ENCODE data around the gene WRAP53.

WRAP53 gene

DNA sequence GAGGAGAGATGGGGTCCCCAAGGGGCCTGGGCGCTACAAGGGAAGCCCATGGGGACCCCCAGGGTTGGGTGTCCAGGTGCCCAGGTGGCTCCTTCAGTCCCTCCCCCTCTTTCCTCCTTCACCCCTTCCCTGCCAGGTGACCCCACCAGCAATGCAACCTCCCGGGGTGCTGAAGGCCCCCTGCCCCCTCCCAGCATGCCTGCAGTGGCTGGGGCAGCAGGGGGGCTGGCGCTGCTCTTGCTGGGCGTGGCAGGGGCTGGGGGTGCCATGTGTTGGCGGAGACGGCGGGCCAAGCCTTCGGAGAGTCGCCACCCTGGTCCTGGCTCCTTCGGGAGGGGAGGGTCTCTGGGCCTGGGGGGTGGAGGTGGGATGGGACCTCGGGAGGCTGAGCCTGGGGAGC is 20.8 kb downstream of the WRAP53 start:
- DNase-seq (ENCODE audit: low spot score): no peak

DNA sequence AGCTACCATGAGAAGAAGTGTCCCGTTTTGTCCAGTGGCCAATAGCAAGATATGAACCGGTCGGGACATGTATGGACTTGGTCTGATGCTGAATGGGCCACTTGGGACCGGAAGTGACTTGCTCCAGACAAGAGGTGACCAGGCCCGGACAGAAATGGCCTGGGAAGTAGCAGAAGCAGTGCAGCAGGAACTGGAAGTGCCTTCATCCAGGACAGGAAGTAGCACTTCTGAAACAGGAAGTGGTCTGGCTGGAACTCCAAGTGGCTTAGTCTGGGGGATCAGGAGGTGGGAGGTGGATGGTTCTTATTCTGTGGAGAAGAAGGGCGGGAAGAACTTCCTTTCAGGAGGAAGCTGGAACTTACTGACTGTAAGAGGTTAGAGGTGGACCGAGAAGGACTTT is 22.0 kb downstream of the WRAP53 start:
- no peak for DNase-seq (ENCODE audit: low spot score)

DNA sequence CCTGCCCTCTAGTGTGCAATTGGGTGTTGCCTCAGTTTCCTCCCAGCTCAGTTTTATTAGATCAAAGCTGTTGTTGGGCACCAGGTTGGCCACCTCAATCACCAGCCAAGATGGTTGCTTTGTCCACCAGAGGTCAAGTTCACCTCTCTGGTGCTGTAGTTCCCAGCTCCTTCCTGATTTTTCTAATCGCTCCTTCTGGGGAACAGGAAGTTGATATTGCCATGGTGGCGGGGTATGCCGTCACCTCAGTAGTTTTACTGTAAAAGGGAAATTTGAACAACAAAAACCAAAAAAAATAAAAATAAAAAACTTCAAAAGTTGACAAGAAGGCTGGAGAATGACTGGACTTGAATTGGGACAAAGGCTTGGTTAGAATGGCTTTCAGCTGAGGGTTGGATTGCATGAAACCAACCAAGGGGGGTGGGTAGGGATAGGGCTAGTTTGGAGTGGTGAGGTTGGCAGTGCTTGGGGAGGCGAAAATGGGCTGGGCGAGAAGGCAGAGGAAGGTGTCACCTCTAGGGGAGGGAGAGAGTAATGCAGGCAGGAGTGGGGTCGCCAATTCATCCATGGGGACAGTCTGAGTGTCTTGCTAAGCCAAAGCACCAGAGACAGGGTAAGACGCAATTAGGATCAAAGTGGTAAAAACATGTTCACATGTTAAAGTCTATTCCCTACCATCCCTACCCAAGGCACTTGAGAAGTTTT is 22.9 kb downstream of the WRAP53 start:
- DNase-seq (ENCODE audit: low spot score): no peak

DNA sequence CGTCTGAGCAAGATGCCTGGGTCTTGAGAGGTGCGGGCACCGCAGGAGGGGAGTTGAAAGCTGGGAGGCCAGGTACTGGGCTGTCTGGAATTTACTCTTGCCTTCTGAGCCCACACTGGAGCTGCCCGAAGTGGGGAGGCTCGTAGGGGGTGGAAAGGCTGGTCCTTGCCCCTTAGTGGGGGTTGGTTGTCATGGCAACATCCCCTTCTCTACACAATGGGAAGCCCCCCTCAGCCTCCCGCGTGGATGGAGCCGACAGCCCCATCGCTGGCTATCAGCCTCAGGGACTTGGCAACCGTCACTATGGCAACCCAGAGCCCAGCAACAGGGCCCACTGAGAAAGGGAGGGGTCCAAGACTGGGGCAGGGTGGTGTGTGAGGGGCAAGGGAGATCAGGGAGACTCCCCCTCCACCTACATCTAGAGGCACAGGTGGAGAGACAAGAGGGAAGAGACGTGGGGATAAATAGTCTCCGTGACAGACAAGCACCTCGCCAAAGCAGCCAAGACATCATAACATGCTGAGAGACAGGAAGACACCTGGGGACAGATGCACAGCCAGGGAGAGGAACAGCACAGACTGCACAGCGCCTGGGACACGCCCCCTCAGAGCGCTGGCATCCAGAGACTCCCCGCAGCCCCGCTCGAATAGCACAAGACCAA is 24.0 kb downstream of the WRAP53 start:
- no peak for DNase-seq (ENCODE audit: low spot score)

DNA sequence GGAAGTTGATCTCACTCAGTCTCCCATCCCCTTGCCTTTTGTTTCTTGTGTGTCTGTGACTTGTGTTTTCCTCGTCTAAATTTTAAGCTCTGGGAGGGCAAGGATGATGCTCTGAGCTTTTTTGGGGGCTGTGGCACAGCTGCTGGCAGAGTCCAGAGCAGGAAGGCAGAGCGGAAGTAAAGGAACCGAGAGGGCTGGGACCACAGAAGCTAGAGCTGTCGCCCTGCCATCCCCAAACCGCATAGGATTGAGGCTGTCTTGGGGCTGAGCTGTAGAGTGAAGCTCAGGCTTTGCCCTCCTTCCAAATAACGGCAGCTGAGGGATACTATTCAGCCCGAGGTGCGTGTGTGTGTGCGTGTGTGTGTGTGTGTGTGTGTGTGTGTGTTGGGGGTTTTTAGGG is 25.5 kb downstream of the WRAP53 start:
- no peak for DNase-seq (ENCODE audit: low spot score)

DNA sequence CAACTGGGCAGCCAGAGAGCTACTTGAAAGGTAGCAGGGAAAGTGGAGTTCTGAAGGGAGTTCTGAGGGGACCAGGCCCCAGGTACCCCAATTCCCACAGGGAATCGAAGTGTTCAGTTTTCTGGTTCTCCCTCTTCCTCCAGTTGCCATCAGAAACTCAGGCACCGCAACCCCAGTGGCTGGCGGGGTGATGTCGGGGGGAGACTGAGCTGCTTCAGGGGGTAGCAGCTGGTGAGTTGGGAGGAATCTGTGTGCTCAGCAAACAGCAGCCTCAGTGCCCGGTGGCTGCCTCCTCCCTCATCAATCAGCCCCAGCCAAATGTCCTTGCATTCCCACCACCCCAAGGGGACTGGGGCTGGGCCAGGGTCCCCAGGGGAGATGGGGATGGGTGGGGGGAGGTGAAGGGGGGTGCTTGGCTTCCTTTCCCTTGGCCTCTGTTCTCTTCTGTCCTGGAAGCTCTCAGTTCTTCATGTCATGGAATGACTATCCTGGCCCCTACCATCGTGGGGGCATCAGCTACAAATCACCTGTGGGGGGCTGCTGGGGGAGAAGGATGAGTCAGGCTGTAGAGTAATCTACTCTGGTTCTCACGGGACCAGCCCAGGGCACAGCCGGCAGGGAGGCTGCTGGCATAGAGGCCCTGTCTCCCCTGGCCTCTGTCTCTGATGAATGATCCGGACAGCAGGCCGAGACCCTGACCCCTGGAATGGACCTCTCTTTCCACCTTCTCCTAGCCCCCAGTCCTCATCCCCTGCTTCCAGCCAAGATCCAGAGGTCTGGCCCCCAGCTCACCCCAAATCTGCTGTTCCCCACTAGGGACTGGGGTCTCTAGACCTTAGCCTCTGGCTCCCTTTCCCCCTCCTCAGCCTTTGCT is 26.7 kb downstream of the WRAP53 start:
- DNase-seq (ENCODE audit: low spot score): no peak

DNA sequence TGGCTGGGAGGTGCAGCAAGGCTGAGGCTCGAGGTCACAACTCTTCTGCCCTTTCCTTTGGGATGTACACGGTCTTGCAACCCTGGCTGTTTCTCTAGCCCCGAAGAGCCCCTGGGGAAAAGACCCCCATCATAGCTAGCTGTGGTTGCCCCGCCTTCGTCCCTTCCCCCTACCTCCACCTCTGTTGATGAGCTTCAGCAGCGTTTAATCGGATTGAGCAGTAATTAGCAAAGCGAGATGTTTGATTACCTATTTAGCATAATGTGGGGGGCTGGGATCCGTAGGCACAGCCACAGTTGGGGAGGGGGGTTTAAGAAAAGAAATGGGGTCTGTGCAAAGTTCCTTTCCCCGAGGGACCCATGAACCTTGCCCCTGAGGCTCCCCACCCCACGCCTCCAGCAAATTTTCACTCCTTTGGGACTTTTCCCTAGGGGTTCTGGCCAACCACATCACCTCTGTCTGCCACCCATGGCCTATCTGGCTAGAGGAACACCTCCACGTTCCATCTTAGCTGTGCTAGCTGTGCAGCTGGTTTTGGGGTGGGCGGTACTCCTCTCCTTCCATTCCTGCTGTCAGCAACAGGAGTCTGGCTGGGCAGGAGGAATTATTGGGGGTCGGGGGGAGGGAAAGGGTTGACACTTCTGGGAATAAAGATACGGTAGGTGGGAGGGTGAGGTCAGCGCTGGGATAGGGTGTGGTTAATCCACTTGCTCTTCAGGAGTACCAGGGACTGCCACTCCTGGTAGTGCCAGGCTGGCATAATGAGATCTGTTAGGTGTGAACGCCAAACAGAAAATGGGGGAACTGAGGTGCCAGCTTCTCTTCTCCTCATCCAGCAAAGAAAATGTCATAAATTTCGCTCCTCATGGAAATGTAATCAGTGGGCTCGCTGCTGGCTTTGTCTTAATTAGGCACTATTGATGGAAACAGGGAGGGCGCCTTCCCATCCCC is 27.9 kb downstream of the WRAP53 start:
- no peak for DNase-seq (ENCODE audit: low spot score)

DNA sequence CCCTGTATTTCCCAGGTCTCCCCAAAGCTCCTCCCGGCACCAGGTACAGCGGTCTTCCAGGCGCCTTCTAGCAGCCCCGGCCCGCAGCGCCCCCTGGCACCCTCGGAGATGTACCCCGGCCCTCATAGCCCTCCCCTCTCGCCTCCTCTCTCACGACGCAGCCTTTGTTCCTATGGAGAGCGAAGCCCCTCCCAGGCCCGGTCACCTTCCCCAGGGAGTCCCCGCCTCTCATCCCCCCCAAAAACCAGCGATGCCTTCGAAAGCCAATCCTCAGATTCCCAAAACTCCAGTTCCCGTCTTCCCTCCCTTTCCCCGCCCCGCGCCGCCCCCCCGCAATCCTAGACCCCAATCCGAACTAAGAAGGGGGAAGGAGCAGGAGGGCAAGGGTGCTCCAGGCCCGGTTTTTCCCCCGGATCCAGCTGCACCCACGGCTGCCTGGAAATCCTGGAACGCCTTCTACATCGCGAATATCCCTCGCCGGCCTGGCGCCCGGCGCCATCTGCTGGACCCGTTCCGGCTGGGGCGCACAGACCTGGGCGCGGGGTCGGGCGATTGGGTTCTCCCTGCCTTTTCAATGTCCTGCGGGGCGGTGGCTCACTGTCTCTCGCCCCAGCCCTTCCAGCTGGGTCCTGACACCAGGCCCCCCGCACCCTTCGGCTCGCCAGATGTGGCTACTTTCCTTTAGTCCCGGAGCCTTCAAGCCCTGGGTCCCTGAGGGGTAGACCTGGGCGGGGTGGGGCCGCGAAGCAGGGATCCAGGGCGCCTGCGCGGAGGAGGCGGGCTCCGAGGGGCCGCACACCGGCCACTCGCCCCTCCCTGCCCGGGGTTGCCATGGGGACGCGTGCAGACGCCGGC is 28.9 kb downstream of the WRAP53 start, which contains the start of gene DNAH2:
TSS of gene DNAH2 (plus strand) at position 844 of the 855 bp plus-strand sequence. CDS start 1,991 bp downstream, outside the sequence.
- DNase-seq (ENCODE audit: low spot score): peak; percentile 90

DNA sequence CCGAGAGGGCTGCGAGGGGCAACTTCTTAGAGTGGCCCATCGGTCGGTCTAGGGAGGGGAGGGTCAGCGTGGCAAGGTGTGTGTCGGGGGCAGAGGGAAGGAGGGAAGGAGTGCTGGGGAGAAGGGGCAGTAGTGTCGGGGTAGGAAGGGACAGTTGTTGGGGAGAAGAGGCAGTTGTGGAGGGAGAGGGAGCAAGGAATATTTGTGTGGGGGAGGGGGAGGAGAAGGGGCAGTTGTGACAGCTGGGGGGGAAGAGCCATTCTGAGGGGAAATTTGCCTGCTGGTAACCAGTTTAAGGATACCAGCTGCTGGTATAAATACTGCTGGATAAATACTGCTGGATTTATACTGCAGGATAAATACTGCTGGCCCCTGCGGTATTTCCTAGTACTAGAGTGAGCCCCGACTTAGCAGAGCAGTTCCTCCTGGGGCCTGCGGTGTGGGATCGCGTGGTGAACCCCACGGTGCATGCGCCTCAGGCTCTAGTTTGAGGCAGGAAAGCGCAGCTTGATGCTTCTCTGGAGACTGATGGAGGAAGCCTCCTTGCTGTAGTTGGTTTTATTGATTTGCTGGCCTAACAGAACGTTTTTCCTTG is 29.6 kb downstream of the WRAP53 start:
- no peak for DNase-seq (ENCODE audit: low spot score)

DNA sequence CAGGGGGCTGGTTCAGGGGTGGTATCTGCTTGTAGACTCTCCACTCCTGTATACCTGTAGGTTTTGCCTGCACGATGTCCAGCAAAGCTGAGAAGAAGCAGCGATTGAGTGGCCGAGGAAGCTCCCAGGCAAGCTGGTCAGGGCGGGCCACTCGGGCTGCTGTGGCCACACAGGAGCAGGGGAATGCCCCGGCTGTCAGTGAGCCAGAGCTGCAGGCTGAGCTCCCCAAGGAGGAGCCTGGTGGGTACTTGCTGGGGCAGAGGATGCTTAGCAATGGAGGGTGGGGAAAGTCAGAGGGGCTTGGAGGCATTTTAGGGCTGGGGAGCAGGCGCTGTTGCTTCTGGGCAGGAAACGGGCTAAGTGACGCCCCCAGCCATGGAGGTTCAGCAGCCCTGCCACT is 31.4 kb downstream of the WRAP53 start:
- DNase-seq (ENCODE audit: low spot score): no peak

DNA sequence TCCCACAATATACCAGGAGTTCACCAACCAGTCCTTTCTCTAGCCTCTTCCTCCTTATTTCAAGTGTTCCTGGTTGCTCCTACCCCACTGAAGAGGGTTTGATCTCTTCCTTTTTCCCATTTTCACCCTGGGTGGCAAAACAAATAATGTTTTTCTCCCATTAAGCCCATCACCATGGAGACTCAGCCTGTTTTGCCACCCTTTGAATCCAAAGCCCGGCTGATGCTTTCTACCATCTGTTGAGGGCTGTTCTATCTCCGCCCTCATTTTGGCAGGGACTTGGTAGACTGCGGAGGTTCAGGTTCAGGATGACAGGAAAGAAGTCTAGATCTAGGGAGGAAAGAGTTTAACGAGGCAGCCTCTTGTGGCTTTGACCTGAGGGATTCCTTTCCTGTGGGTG is 31.8 kb downstream of the WRAP53 start:
- DNase-seq (ENCODE audit: low spot score): no peak

DNA sequence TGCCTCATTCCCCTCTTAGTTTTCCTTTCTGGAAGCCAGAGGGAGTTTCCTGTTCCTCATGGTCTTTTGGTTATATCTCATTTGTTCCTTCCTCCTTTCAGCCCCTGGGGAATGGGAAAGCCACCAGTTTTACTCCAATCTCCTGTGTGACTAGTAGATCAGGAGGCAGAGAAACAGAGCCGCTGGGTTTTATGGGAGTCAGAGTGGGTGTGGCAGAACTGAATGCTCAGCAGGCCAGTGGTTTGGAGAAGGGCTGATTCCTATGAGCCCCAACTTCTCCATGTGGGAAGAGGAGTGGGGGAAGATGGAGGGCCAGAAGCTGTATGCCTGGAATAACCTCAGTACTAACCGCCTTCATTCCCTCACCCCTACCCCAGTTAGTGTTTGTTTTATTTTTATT is 33.3 kb downstream of the WRAP53 start:
- DNase-seq (ENCODE audit: low spot score): no peak

DNA sequence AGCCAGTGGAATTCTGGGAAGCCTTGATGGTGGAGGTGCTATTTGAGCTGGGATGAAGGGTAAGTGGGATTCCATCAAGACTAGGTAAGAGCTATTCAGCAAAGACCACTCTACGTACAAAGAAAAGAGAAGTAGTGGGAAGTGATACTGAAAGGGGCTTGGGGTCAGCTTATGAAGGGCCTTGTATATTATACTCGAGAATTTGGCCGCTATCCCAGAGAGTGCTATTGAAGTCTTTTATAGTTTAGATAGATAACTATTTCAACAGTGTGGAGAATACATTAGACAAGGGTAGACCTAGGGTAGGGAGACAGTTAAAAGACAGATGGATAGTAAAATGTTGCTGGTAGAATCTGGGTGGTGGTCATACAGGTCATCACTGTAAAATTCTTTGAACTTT is 39.6 kb downstream of the WRAP53 start:
- DNase-seq (ENCODE audit: low spot score): no peak

DNA sequence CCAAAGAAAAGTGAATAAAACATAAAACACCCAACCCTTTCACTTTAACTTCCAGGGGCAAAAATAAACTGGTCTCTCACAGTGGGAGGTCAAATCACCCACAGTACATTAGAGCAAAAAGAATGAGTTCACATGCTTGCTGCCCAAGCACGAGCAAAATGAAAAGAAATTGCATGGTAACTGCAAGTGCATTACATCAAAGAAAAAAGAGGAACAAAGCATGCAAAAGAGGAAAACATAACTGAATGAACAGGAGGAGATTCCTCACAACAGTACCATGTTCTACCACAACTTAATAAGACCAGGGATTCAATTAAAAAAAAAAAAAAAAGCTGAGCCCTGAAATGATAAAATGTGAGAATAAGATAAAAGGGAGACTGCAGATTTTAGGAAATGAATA is 41.5 kb downstream of the WRAP53 start:
- no peak for DNase-seq (ENCODE audit: low spot score)

DNA sequence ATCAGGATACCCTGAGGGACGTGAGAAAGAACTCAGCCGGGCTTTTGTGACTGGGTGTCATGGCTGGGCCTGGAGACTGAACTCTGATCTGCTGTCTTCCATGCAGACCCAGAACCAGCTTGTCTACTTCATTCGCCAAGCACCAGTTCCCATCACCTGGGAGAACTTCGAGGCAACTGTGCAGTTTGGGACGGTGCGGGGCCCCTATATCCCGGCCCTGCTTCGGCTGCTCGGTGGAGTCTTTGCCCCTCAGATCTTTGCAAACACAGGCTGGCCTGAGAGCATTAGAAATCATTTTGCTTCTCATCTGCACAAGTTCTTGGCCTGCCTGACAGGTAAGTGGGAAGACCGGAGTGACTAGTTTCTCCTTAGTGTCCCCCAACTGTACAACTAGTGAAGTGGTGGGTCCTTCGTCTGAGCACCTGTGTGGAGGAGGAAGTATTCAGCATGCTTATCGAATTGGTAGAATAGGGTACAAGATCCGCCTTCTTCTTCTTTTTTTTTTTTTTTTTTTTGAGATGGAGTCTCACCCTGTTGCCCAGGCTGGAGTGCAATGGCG is 44.8 kb downstream of the WRAP53 start:
- DNase-seq (ENCODE audit: low spot score): no peak

DNA sequence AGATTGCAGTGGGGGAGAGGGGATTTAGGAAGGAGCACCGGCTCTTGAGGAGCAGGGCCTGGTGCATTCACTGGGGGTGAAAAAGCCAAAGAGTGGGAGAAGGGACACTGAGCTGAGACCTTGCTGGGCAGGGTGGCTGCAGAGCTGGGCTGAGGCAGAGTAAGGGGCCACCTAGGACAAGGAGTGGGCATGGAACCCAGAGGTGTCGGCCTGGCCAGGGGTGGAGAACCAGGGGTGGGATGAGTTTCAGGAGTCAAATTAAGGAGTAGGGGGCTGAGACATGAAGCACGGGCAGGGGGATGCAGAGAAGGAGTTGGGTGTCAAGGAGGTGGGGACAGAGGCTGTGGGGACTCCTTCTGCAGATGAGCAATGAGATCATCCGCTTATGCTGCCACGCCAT is 49.3 kb downstream of the WRAP53 start:
- DNase-seq (ENCODE audit: low spot score): no peak

DNA sequence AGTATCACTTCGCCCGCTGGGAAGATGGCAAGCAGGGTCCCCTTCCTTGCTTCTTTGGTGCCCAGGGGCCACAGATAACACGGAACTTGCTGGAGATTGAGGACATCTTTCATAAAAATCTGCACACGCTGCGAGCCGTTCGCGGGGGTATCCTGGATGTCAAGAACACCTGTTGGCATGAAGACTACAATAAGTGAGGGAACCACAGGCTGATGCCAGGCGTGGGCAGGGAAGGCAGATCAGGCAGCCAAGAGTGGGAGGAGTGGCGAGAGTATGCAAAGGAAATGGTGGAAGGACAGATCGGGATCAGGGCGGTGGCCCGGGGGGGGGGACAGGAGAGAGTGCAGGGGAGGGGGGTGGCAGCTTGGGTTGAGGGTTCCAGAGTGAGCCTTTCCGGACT is 51.5 kb downstream of the WRAP53 start:
- DNase-seq (ENCODE audit: low spot score): no peak

DNA sequence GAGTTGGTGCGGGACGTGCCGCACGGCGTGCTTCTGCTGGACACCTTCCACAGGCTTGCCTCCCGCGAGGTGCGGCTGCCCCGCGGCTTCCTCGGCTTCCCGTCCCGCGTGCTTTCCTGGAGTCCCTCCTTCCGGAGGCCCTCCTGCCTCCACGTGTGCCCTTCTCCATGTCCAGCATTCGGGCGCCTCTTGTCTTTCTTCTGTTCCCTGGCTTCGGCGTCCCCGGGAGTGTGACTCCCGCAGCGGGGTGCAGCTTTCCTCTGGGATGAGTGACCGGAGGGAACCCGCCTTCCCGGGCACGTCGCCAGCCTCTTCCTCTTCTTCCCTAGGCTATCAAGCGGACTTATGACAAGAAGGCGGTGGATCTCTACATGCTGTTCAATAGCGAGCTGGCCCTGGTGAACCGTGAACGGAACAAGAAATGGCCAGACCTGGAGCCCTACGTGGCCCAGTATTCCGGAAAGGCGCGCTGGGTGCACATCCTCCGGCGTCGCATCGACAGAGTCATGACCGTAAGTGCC is 52.3 kb downstream of the WRAP53 start:
- no peak for DNase-seq (ENCODE audit: low spot score)

DNA sequence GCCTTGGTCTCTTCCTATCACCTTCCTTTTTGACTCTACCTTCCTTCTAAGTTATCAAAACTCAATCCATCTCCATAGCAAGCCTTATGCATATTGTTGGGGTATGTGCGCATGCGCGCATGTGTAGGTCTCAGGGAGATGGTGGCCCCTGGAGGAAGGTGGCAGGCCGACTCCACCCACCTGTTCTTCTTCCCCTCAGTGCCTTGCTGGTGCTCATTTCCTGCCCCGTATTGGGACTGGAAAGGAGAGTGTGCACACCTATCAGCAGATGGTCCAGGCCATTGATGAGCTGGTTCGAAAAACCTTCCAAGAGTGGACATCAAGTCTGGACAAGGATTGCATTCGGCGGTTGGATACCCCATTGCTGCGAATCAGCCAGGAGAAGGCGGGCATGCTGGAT is 54.5 kb downstream of the WRAP53 start:
- DNase-seq (ENCODE audit: low spot score): no peak

DNA sequence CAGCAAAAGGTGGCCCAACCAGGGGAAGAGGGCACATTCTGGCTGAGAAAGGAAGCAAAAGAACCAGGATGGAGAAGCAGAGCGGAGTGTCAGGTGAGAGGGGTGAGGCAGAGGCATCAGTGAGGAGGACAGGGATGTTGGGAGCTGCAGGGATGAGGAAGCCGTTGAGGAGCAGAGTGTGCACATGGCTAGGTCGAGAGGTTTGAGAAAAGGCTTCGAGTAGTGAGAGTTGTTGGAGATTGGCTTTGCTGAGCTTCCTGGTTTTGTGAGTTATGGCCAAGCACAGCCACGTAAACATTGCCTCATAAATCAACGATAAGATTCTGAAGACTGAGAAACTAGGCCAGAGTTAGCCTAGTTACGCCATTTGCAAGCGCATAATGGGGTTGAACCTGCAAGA is 56.1 kb downstream of the WRAP53 start:
- no peak for DNase-seq (ENCODE audit: low spot score)

Data from D341Med (cell line).